Fibroblast of pulmonary artery (primary cell): ENCODE results near the gene SLC29A4.

ENCODE experiments used
- DNase-seq: peaks from one replicate; pipeline ENCODE4 v3.0.0-alpha.2; 2010; ENCODE audit warnings: low read depth
- H3K4me3 ChIP-seq: replicated peaks from 2 replicates; pipeline ENCODE4 v1.5.1; 2011; ENCODE audit warnings: low read depth, mild to moderate bottlenecking, control low read depth, low read length, moderate library complexity
- TF ChIP-seq, protein P1 (sequence below): IDR thresholded peaks from 2 replicates; pipeline ENCODE4 v1.5.1; 2011; ENCODE audit warnings: mild to moderate bottlenecking, control low read depth, low read length, inconsistent platforms; ENCODE audit errors: missing control alignments

The SLC29A4 gene

DNA sequence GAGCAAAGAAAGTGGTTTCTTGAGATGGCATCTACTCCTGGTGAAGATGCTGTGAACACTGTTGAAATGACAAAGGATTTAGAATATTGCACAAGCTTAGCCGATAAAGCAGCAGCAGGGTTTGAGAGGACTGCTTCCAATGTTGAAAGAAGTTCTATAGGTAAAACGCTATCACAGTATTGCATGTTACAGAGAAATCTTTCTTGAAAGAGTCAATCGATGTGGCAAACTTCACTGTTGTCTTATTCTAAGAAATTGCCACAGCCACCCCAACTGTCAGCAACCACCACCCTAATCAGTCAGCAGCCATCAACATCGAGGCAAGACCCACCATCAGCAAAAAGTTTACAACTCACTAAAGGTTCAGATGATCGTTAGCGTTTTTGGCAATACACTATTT lies 59.9 kb downstream of the SLC29A4 start:
- DNase-seq = no peak
- no peak overlapping the region for H3K4me3 ChIP-seq
- TF ChIP-seq, protein P1, sequence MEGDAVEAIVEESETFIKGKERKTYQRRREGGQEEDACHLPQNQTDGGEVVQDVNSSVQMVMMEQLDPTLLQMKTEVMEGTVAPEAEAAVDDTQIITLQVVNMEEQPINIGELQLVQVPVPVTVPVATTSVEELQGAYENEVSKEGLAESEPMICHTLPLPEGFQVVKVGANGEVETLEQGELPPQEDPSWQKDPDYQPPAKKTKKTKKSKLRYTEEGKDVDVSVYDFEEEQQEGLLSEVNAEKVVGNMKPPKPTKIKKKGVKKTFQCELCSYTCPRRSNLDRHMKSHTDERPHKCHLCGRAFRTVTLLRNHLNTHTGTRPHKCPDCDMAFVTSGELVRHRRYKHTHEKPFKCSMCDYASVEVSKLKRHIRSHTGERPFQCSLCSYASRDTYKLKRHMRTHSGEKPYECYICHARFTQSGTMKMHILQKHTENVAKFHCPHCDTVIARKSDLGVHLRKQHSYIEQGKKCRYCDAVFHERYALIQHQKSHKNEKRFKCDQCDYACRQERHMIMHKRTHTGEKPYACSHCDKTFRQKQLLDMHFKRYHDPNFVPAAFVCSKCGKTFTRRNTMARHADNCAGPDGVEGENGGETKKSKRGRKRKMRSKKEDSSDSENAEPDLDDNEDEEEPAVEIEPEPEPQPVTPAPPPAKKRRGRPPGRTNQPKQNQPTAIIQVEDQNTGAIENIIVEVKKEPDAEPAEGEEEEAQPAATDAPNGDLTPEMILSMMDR = no peak

DNA sequence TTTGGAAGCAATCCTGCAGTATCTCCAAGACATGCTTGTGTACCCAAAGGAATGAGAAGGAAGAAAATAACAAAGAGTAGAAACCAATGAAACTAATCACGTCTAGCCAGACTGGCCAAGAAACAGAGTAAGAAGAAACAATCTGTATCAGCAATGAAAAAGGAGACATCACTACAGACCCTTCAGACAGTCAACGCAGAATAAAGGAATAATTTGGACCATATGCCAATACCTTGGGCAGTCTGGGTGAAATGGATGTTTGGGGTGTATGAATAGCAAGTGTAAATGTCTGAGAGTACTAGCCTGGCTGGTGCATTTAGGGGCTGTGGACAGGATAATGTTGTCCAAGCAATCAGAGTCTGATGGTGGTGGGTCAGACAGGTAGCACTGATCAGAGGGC lies 61.1 kb downstream of the SLC29A4 start:
- no peak overlapping the region for H3K4me3 ChIP-seq
- TF ChIP-seq, protein P1 = no peak
- DNase-seq = no peak

DNA sequence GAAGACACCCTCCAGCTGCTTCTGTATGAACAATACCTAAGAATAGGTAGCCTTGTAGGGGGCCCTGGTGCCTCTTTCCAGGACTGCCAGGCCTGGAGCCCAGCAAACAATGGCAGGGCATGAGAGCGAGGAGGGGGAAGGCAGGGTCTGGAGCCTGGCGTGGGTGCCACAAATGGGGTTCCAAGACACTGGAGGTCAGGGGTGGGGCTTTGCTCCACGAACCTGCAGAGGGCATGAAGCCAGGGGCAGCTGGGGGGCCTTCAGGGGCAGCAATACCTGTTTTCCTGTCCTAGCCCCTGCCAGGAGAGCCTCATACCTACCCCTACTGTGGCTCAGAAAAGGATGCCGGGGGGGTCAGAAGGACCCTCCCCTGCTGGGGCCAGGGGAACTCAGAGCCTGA lies 61.6 kb downstream of the SLC29A4 start:
- no peak for DNase-seq
- TF ChIP-seq, protein P1 = no peak
- no peak overlapping the region for H3K4me3 ChIP-seq

DNA sequence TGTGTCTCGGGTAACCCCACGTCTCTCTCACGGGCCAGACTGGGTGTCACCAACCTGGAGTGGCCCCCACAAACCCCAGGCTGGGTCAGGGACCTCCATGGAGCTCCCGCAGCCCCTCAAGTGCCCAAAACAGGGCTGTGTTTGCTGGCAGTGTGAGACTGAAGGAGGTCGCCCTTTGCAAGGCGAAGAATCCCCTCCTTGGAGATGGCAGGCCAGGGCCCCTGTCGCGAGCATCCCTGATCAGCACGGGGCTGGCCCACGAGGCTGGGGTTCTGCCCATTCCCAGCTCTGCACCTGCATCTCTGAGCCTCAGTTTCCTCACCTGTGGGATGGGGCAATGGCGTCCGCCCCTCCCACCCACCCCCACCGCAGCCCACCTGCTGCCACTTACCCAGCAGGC lies 62.4 kb downstream of the SLC29A4 start:
- TF ChIP-seq, protein P1 = no peak
- no peak overlapping the region for H3K4me3 ChIP-seq
- no peak for DNase-seq

DNA sequence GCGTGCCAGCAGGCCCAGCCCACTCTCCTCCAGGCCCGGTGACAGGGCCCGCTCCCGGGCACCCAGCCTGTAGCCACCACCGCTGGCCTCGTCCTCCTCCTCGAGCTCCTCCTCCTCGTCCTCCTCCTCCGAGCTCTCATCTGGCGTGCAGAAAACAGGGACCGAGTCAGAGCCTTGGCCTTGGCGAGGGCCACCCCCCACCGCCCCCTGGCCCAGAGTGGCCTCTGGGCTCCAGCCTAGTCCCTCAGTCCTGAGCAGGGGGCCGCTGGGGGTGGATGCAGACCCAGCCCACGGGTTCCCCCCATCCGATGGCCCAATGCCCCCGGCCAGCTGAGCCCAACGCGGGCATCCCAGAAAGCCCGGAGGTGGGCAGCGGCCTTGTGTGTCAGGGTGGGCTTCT lies 62.9 kb downstream of the SLC29A4 start:
- H3K4me3 ChIP-seq = no peak overlapping the region
- TF ChIP-seq, protein P1 = no peak

DNA sequence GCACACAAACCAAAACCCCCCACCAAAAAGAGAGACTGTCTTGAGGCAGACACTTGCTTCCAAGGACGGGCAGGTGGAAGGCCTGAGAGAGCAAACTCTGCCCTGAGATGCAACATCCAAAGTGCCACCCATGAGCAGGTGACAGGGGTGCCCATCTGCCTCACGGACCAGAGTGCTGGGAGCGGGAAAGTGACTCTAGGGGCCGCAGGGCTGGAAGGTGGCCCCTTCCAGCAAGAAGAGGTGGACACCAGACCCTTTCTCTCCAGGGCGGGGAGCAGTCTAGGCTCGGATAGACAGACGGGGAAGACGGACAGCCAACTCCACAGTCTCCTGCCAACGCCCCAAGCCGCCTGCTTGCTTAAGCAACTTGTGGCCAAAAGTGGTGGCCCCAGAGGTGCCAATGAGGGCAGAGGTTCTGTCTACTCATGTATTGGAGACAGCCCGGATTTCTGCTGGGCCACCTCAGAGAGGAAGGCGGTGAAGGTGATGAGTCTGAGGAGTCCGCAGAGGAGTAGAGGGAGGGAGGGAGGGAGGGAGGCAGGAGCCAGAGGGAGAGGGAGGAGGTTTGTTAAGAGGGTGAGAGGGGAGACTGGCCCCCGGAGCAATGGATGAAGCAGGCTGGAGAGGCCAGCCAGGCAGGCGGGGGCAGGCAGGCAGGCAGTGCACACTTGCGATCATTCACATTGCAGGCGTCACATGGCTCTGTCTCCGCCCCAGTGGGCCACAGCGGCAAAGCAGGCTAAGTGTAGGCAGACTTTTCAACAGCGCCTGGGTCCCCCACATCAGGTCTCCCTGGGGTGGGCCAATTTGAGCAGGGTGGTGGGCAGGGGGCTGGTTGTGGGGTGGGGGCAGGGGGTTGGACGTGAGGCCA lies 65.6 kb downstream of the SLC29A4 start:
- no peak for DNase-seq
- H3K4me3 ChIP-seq = no peak overlapping the region
- TF ChIP-seq, protein P1 = no peak

More for the DNA sequence above, 62.9 kb downstream of the SLC29A4 start:
- no peak for DNase-seq

DNA sequence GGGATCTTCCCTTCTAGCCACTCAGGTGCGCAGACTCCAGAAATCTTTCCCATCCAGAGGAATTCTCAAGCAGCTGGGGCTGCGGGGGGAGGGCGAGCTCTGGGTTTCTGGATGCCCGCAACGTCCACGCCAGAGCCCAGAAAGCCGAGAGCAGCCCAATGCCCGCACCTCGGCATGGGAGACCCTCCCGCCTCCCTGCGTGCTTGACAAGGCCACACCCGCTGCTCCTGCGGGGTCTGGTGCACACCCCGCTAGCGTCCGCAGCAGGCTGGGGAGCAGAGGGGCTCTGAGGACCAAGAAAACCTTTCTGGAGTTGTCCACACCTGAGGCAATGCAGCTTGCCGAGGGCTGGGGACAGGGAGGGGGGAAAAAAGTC lies 66.2 kb downstream of the SLC29A4 start:
- TF ChIP-seq, protein P1 = no peak
- no peak for DNase-seq
- no peak overlapping the region for H3K4me3 ChIP-seq
